Uterus (tissue), 4 donors: ENCODE results near the gene CD8A. TPM values are rescaled to one million over a fixed set of nuclear protein-coding genes. Genes with fewer than 3 reads are reported as not detected.
"Not testable (repeated sequence)": the region's sequence is repeated elsewhere in the genome, so short reads cannot be mapped to it uniquely, and the experiment has no call there.

ENCODE experiments used
- DNase-seq, 2 donors: peaks; one replicate each; pipeline ENCODE4 v3.0.0-alpha.2; 2019 to 2020
- H3K27ac ChIP-seq, 2 donors: fragments of 200-600 bp; sonication (generic); 1 replicate in 1 of 2; 2 replicates in 1 of 2; pipeline ENCODE4 v1.5.1; 2016 to 2018
- H3K27me3 ChIP-seq, 2 donors: fragments of 200-600 bp; sonication (generic); one replicate each; pipeline ENCODE4 v1.5.1; 2018 to 2019; ENCODE audit warnings: control low read depth in 1 of 2
- H3K36me3 ChIP-seq, 2 donors: fragments of 200-600 bp; sonication (generic); one replicate each; pipeline ENCODE4 v1.5.1; 2019; ENCODE audit warnings: control low read depth in 1 of 2
- H3K4me1 ChIP-seq, 2 donors: fragments of 200-600 bp; sonication (generic); one replicate each; pipeline ENCODE4 v1.5.1; 2018 to 2019; ENCODE audit warnings: control low read depth in 1 of 2
- H3K4me3 ChIP-seq, 2 donors: fragments of 200-600 bp; sonication (generic); 1 replicate in 1 of 2; 2 replicates in 1 of 2; pipeline ENCODE4 v1.5.1; 2018 to 2019; ENCODE audit warnings: mild to moderate bottlenecking in 1 of 2
- H3K9me3 ChIP-seq, 2 donors: fragments of 200-600 bp; sonication (generic); one replicate each; pipeline ENCODE4 v1.5.1; 2019; ENCODE audit warnings: control low read depth in 1 of 2
- POLR2A ChIP-seq, 2 donors: fragments of 450-650 bp; IDR thresholded peaks; one replicate each; pipeline ENCODE4 v1.6.1; 2016; ENCODE audit warnings: antibody characterized with exemption in 2 of 2, mild to moderate bottlenecking in 1 of 2, moderate library complexity in 1 of 2
- intact Hi-C: fragments of 100-400 bp; cut with DNase I; formaldehyde crosslinking; loops from one replicate; pipeline ENCODE4 v1.15.1; 2023; ENCODE audit warnings: low total_unique reads
- total RNA-seq, 4 donors: library from RNA; depleted of rRNA in 3 of 4; stranded (reverse); fragments of >200 nt in 3 of 4; gene quantifications; one replicate each; pipeline versions ENCODE4 v1.1.0 to v1.2.4, GENCODE V29; 2014 to 2023
- TF ChIP-seq, protein P1 (sequence below), 4 experiments: fragments of 200-600 bp in 2 of 4; fragments of 450-650 bp in 2 of 4; sonication (generic) in 2 of 4; IDR thresholded peaks; one replicate each; pipeline ENCODE4 v1.5.1; 2016 to 2019; ENCODE audit warnings: antibody characterized with exemption in 4 of 4, mild to moderate bottlenecking in 2 of 4, moderate library complexity in 1 of 4
- donor health status: DM: yes; HTN: yes; CAD: no.

CD8A gene
- total RNA-seq, 4 donors from 2014 or later = 0.07 to 38.5 (median 1.2) TPM

GRCh38 chr2:86744152-86744551 is 46.6 kb downstream of the CD8A start:
- H3K27me3 ChIP-seq = no peaks in the 10 kb centered on the region
- no peaks in the 10 kb centered on the region for H3K4me1 ChIP-seq
- intact Hi-C loops = no loop called here
- no peak overlapping the region for H3K4me3 ChIP-seq
- TF ChIP-seq, protein P1, sequence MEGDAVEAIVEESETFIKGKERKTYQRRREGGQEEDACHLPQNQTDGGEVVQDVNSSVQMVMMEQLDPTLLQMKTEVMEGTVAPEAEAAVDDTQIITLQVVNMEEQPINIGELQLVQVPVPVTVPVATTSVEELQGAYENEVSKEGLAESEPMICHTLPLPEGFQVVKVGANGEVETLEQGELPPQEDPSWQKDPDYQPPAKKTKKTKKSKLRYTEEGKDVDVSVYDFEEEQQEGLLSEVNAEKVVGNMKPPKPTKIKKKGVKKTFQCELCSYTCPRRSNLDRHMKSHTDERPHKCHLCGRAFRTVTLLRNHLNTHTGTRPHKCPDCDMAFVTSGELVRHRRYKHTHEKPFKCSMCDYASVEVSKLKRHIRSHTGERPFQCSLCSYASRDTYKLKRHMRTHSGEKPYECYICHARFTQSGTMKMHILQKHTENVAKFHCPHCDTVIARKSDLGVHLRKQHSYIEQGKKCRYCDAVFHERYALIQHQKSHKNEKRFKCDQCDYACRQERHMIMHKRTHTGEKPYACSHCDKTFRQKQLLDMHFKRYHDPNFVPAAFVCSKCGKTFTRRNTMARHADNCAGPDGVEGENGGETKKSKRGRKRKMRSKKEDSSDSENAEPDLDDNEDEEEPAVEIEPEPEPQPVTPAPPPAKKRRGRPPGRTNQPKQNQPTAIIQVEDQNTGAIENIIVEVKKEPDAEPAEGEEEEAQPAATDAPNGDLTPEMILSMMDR (IDR thresholded peaks at IDR 0.05) = no peak
- no peak for TF ChIP-seq POLR2A (IDR thresholded peaks at IDR 0.05)
- H3K36me3 ChIP-seq = no peaks in the 10 kb centered on the region
- H3K27ac ChIP-seq = no peak overlapping the region
- no peaks in the 10 kb centered on the region for H3K9me3 ChIP-seq
- DNase-seq = no peak

DNA sequence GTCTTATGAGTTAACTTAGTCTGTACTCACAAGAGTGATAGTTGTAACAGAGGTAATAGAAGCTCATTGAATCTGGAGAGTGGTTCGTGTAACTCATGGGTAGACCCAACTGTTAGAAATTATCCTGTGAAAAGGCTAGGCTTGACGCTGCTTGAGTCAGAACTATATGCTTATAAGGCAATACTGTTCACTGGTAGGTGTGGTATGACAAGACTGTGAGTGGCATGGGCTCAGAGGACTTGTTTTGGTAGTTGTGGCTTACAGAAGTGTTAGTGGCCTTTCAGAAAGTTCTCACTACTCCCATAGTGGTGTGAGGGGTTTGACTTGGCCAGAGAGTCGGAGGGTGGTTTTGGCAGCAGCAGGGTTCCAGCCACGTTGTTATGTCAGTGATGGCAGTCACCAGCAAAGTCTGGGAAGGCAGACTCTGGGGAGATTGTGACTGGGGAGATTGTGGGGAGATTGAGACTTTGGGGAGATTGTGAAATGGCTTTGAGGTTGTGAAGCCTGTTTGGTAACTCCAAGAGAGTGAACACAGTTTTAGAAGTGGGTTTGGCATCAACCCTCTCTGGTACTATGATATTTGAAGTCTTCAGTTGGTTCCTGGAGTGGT is 48.7 kb downstream of the CD8A start:
- H3K9me3 ChIP-seq, H3K36me3 ChIP-seq, H3K27me3 ChIP-seq, intact Hi-C loops, DNase-seq, H3K4me3 ChIP-seq, H3K27ac ChIP-seq, H3K4me1 ChIP-seq: not testable (repeated sequence)

DNA sequence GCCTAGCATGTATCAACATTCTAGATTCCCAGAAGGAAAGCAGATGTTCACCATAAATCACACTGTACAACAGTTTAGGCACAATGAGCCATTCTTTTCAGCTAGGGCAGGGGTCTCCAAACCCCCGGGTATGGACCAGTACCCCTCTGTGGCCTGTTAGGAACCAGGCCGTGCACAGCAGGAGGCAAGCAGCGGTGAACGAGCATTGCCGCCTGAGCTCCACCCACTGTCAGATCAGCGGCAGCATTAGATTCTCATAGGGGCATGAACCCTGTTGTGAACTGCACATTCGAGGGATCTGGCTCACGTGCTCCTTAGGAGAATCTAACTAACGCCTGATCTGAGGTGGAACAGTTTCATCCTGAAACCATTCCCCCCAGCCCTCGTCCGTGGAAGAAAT is 50.8 kb downstream of the CD8A start:
- DNase-seq, H3K9me3 ChIP-seq, H3K36me3 ChIP-seq, intact Hi-C loops, H3K27ac ChIP-seq, H3K4me3 ChIP-seq, H3K27me3 ChIP-seq, H3K4me1 ChIP-seq: not testable (repeated sequence)

GRCh38 chr2:86739485-86739884 is 51.2 kb downstream of the CD8A start:
- intact Hi-C loops, H3K27me3 ChIP-seq, H3K4me1 ChIP-seq, H3K27ac ChIP-seq, H3K36me3 ChIP-seq, DNase-seq, H3K4me3 ChIP-seq, H3K9me3 ChIP-seq: not testable (repeated sequence)

GRCh38 chr2:86734896-86735295 is 55.8 kb downstream of the CD8A start:
- H3K4me3 ChIP-seq, DNase-seq, H3K27me3 ChIP-seq, H3K27ac ChIP-seq, intact Hi-C loops, H3K4me1 ChIP-seq, H3K9me3 ChIP-seq, H3K36me3 ChIP-seq: not testable (repeated sequence)

Other genes starting within 250 kb of the CD8A start
- 100 to 1,000 TPM in 1 of 4 donors, 10 to 100 TPM in 3; 62.4 to 143 (median 94.4) TPM for gene CHMP3, start 227.5 kb downstream of the CD8A start, total RNA-seq
- 10 to 100 TPM; 33.2 to 55.5 (median 51.8) TPM for gene RNF103, start 167.0 kb downstream of the CD8A start, total RNA-seq
- 10 to 100 TPM; 33.6 to 71.5 (median 38.0) TPM for gene RMND5A, start 70.6 kb downstream of the CD8A start, total RNA-seq
- 1 to 10 TPM in 1 of 4 donors, under 1 TPM in 1, not detected in 2; 0.55 to 1.0 TPM for gene CD8B, start 71.0 kb upstream of the CD8A start, total RNA-seq
- gene RGPD1, start 151.2 kb upstream of the CD8A start, total RNA-seq = 1 to 10 TPM in 3 of 4 donors, not detected in 1; 1.6 to 3.8 (median 3.2) TPM
- 1 to 10 TPM in 3 of 4 donors, not detected in 1; 4.9 to 7.5 (median 5.1) TPM for gene PLGLB1, start 230.9 kb upstream of the CD8A start, total RNA-seq